HL-60/S4 treated with phorbol 12-myristate 13-acetate at 8.2 ng/mL for 4 days and 3 days (cell line): ENCODE measurements around the gene TPSAB1.
"Not testable (repeated sequence)": the region's sequence is repeated elsewhere in the genome, so short reads cannot be mapped to it uniquely, and the experiment has no call there.

Source experiments
- in situ Hi-C: fragments of 300-500 bp; cut with MboI; formaldehyde crosslinking; loops from 2 replicates; pipeline ENCODE4 v1.15.0; 2022; ENCODE audit warnings: low sequenced_read_pairs

The TPSAB1 gene

GRCh38 chr16:1240436-1240835, at the start of gene TPSAB1:
TSS of gene TPSAB1 (plus strand) at chr16:1240705. CDS start at chr16:1240939, 234 bp downstream.
- in situ Hi-C loops: not testable (repeated sequence)

- in situ Hi-C loops: not testable (repeated sequence)
Measured at GRCh38 chr16:1190789-1191188, 49.7 kb upstream of the TPSAB1 start.

DNA sequence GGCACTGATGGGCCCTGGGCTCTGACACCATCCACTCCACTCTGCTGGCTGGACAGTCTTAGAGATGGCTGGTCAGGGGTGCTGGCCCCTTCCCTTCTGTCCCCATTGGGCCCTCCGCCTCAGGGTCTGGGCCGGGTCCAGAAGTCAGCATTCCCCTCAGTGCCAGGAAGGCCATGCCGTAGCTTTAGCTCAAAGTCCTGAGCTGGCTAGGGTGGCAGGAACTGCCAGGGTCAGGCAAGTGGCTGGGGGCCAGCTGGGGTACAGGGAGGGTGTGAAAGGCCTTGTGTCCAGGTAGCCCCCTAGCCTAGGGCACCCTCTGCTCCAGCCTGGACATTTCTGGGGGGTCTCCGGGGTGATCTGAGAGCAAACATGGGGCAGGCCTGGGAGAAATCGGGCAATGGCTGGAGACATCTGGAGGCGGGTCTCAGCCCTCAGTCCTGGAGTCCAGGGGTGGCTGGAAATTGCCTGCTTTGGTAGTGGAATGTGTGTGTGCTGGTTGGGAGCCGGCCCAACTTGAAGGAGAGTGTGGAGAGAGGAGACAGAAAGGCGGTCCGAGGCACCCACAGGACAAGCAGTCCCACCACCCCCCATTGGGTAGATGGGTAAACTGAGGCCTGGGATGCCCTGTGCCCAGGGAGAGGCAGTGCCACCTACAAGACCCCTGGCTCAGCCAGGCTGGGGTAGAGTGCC, 48.0 kb upstream of the TPSAB1 start:
- in situ Hi-C loops: no loop called here

DNA sequence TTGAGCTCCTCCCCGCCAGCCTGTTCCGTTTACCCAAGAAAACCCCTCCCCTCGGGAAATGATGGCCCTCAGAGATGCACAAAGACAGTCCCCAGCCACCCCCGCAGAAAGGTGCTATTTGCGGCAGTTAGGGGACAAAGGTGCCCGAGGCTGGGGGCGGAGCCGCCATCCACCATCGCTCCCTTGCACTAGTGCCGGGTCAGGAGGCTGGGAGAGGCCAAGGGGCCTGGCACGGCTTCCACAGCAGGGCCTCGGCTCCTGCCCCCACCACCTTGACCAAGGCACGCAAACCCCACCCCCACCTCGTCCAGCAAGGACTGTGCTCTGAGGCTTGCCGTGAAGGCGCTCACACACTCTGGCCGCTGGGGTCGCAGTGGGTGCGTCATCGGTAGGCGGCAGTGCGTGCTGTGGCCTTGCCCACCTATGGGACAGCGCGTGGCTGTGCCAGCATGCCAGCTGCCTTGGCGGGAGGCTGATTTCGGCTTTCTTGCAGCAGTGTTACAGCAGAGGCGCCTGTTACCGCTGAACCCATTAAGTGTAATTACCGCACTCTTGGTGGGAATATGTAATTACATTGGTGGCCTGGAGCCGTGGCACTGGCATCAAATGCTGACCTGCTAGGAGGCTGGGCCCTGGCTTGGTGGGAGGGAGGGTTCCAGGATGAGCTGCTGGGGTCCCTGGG, 47.2 kb upstream of the TPSAB1 start:
- in situ Hi-C loops: no loop called here

DNA sequence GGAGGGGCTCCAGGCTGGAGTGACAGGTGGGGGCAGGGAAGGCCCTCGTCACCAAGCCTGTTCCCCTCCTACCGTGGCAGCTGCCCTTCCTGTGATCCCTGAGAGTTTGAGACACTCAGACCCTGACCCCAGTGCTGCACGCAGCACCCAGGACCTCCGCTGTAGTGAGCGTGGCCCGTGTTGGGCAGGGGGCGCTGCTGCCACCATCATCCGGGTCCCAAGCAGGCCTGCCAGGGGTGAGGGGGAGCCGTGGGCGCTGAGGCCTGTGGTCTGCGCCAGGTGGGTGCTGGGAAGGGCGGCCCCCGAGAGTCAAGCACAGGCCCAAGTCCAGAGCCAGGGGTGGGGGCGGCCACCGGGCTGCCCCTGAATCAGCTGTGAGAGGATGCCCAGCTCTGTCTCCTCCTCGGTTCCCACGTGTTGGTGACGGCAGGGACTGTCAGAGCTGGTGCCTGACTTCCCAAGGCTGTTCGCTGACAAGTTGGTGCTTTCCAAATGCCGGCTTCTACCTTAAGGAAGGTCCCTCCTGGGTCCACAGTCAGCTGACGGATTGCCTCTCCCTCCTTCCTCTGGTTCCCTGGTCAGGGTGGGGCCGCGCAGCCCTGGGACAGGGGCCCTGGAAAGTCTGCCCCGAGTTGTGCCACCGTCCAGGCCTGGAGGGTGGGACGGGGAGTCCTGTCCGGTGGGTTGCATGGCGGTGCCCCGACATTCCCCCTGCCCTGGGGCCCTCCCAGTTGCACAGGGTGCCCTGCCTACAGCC, 46.5 kb upstream of the TPSAB1 start:
- in situ Hi-C loops: no loop called here

DNA sequence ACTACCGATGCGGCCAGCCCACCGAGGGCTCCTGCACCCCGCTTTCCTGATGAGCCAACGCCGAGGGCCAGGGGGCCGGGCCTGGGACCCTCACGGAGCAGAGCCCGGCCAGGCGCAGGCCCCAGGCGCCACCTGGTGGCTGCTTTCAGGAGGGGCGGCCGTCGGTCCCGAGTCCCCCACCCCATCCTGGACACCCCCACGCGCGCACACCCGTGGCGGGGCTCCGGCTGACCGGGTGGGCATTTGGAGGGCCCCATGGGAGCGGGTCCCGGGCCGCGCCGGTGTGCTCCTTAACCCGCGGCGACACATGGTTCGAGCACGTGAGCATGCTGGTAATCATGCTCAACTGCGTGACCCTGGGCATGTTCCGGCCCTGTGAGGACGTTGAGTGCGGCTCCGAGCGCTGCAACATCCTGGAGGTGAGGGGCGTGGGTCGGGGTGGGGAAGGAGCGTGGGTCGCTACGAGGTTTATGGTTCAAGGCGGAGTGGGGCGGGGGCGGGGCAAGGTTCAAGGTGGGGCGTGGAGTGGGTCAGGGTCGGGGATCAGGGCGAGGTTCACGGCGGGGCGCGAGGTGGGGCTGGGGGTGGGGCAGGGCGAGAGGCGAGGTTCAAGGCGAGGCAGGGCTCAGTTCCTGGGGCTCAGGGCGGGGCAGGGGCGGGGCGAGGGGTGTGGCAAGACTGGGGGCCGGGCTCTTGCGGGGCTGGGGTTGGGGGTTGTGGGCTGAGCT, 45.7 kb upstream of the TPSAB1 start:
- in situ Hi-C loops: no loop called here

- in situ Hi-C loops: no loop called here
Measured at GRCh38 chr16:1195393-1195666, 45.2 kb upstream of the TPSAB1 start.

- in situ Hi-C loops: no loop called here
Measured at GRCh38 chr16:1196494-1196893, 44.0 kb upstream of the TPSAB1 start.

GRCh38 chr16:1197237-1197866, 43.2 kb upstream of the TPSAB1 start:
- in situ Hi-C loops: no loop called here

DNA sequence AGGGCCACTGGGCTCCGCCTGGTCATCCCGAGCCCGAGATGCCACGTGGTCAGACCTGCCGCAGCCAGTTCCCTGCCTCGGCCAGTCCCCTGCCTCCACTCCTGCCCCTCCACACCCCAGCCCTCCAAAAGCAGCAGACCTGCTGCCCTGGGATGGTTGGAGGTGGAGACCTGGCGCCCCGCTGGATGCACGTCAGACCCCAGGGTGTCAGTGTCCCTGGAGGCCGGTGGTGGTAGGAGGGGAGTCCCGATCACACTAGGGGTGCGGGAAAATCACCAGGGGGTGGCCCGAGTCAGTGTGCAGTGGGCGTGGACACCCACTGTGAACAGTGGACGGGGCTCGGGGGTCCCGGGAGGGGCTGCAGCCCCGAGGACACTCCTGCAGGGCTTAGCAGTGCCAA, 42.3 kb upstream of the TPSAB1 start:
- in situ Hi-C loops: no loop called here

DNA sequence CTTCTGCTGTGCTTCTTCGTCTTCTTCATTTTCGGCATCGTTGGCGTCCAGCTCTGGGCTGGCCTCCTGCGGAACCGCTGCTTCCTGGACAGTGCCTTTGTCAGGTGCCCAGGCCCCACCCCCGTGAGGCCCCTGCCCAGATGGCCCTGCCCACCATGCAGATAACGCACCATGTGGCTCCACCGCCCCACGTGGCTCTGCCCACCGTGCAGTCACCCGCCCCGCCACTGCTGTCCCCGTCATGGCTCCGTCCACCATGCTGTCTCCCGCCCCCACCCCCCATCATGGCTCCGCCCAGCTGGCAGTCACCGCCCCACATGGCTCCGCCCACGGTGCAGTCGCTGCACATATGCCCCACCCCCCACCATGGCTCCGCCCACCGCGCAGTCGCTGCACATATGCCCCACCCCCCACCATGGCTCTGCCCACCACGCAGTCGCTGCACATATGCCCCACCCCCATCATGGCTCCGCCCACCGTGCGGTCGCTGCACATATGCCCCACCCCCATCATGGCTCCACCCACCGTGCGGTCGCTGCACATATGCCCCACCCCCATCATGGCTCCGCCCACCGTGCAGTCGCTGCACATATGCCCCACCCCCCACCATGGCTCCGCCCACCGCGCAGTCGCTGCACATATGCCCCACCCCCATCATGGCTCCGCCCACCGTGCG, 41.7 kb upstream of the TPSAB1 start:
- in situ Hi-C loops: not testable (repeated sequence)

GRCh38 chr16:1199347-1200013, 41.0 kb upstream of the TPSAB1 start:
- in situ Hi-C loops: no loop called here

- in situ Hi-C loops: no loop called here
Measured at GRCh38 chr16:1200014-1200627, 40.4 kb upstream of the TPSAB1 start.

DNA sequence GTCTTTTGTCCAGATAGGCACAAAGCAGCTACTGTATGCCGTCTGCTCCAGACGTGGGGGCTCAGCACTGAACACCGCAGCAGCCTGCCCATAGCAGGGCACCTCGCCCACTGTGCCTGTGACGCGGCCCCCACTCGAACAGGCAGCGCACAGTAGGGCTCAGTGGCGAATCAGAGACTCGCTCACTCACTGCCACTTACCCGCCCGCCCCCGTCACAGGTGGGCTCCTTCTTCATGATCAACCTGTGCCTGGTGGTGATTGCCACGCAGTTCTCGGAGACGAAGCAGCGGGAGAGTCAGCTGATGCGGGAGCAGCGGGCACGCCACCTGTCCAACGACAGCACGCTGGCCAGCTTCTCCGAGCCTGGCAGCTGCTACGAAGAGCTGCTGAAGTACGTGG, 39.1 kb upstream of the TPSAB1 start:
- in situ Hi-C loops: no loop called here

DNA sequence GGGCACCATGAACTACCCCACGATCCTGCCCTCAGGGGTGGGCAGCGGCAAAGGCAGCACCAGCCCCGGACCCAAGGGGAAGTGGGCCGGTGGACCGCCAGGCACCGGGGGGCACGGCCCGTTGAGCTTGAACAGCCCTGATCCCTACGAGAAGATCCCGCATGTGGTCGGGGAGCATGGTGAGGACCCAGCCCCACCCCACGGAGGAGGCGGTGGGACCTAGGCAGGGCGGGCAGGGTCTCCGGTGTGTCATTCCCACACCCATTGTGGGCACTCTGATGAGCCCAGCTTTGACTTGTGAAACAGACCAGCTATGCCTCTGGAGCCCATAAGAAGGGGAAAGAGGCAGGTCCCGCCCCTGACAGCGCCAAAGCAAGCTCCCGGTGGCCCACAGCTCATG, 38.2 kb upstream of the TPSAB1 start:
- in situ Hi-C loops: no loop called here

- in situ Hi-C loops: no loop called here
Measured at GRCh38 chr16:1204933-1205332, 35.6 kb upstream of the TPSAB1 start.

DNA sequence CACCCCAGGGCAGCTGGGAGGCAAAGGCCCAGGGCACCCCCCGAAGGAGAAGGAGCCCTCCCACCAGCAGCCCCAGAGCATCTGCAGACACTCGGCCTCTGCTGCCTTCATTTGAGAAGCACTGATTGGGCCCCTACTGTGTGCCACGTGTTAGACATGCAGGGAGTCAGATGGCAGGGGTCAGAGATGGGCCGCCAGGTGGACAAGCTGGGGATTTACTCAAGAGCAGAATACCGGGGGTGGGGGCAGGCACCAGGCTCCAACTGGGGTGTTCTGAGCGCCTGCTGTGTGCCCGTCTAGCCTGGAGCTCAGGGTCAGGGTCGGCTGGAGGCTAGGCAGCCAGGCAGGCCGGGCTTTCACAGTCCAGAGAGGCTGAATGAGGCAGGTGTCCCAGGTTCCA, 34.2 kb upstream of the TPSAB1 start:
- in situ Hi-C loops: no loop called here

DNA sequence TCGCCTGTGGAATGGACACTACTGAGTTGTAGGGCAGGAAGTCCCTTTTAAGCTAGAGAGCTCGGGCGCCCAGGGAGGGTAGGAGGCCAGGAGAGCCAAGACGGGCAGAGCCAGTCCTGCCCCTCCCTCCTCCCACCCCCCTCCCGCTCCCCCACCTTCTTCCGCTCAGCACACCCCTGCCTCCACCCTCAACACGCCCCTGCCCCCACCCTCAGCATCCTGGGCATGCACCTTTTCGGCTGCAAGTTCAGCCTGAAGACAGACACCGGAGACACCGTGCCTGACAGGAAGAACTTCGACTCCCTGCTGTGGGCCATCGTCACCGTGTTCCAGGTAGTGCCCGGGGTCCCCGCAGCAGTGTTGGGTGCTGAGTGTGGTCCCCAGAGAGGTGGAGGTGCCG, 33.7 kb upstream of the TPSAB1 start:
- in situ Hi-C loops: no loop called here

GRCh38 chr16:1208239-1208830, 32.2 kb upstream of the TPSAB1 start:
- in situ Hi-C loops: no loop called here
